ENCODE results near the gene HTR1D.

- TF ChIP-seq CTCF (IDR thresholded peaks at IDR 0.05): no peak
- no peak for TF ChIP-seq POLR2A (IDR thresholded peaks at IDR 0.05)
These were observed 2.0 kb downstream of the HTR1D start for GRCh38 chr1:23215291-23215690.

All from thyroid gland (tissue), 4 donors.